Astrocyte of the cerebellum (primary cell): Measurements from ENCODE around the gene EXOG.
"Not testable (repeated sequence)": the region's sequence is repeated elsewhere in the genome, so short reads cannot be mapped to it uniquely, and the experiment has no call there.

Experiments
- DNase-seq: peaks from one replicate; pipeline ENCODE4 v3.0.0-alpha.2; 2011; ENCODE audit warnings: low read depth
- H3K4me3 ChIP-seq: 2 replicates; pipeline ENCODE4 v1.5.1; 2011; ENCODE audit warnings: mild to moderate bottlenecking, low read depth, low read length, moderate library complexity
- CTCF ChIP-seq: IDR thresholded peaks from 2 replicates; pipeline ENCODE4 v1.5.1; 2012; ENCODE audit warnings: low read length, low read depth, moderate library complexity, mild to moderate bottlenecking; ENCODE audit errors: missing control alignments
- in situ Hi-C: cut with HindIII; loops from 2 replicates; pipeline ENCODE4 v1.10.0; 2017; ENCODE audit warnings: low sequenced_read_pairs

The EXOG gene

GRCh38 chr3:38562467-38562925, 66.4 kb downstream of the EXOG start:
- no peak for TF ChIP-seq CTCF
- no peak overlapping the region for H3K4me3 ChIP-seq
- DNase-seq, result no peak
- in situ Hi-C loops, result no loop called here

- H3K4me3 ChIP-seq, result no peak overlapping the region
- TF ChIP-seq CTCF, result no peak
- in situ Hi-C loops, result no loop called here
- no peak for DNase-seq
Measured at GRCh38 chr3:38563070-38563885, 67.1 kb downstream of the EXOG start.

GRCh38 chr3:38563886-38564270, 67.7 kb downstream of the EXOG start:
- no peak for TF ChIP-seq CTCF
- H3K4me3 ChIP-seq, result no peak overlapping the region
- in situ Hi-C loops, result no loop called here
- DNase-seq, result no peak

GRCh38 chr3:38564631-38565338, 68.6 kb downstream of the EXOG start:
- in situ Hi-C loops, result no loop called here
- no peak overlapping the region for H3K4me3 ChIP-seq
- no peak for DNase-seq
- no peak for TF ChIP-seq CTCF

GRCh38 chr3:38565339-38566214, 69.4 kb downstream of the EXOG start:
- no peak overlapping the region for H3K4me3 ChIP-seq
- no peak for TF ChIP-seq CTCF
- no peak for DNase-seq
- in situ Hi-C loops, result no loop called here

GRCh38 chr3:38566215-38566528, 70.0 kb downstream of the EXOG start:
- in situ Hi-C loops, result no loop called here

GRCh38 chr3:38566794-38567193, 70.7 kb downstream of the EXOG start:
- in situ Hi-C loops, DNase-seq, H3K4me3 ChIP-seq: not testable (repeated sequence)

More at GRCh38 chr3:38566215-38566528, 70.0 kb downstream of the EXOG start:
- no peak for DNase-seq
- no peak overlapping the region for H3K4me3 ChIP-seq
- TF ChIP-seq CTCF, result no peak
